B cell (primary cell): ENCODE data around the gene RPS6KL1. TPM values are rescaled to one million over a fixed set of nuclear protein-coding genes. Genes with fewer than 3 reads are reported as not detected.

Experiments
- ATAC-seq: fragments of 200-7000 bp; cut with Tn5 transposase; one replicate; pipeline ENCODE4 v1.10.0; 2021; ENCODE audit warnings: low read depth, mild to moderate bottlenecking, moderate number of reproducible peaks, moderate library complexity
- CTCF ChIA-PET: fragments of 350-600 bp; sonication (Branson Sonifier 250); formaldehyde crosslinking; loops from one replicate; lab custom pipeline; 2021; ENCODE audit warnings: antibody characterized with exemption, inconsistent platforms; lab: Charles Lee
- POLR2A ChIA-PET: fragments of 350-600 bp; sonication (Branson Sonifier 250); formaldehyde crosslinking; loops from one replicate; lab custom pipeline; 2021; ENCODE audit warnings: antibody characterized with exemption; lab: Charles Lee
- DNase-seq: peaks from one replicate; pipeline ENCODE4 v3.0.0; 2013
- H2AFZ ChIP-seq: 2 replicates; pipeline ENCODE4 v1.6.1; 2012; ENCODE audit warnings: mild to moderate bottlenecking, low read depth, low read length; ENCODE audit not compliant: insufficient read depth, poor library complexity, severe bottlenecking
- H3K27ac ChIP-seq, 2 donors: 1 replicate in 1 of 2; 2 replicates in 1 of 2; pipeline ENCODE4 v1.5.1; 2012 to 2013; ENCODE audit warnings: low read length in 2 of 2, mild to moderate bottlenecking in 2 of 2, moderate library complexity in 1 of 2
- H3K27me3 ChIP-seq, 4 experiments: fragments of 200-600 bp in 1 of 4; sonication (generic) in 1 of 4; replicated peaks in 1 of 4; 1 replicate in 2 of 4; 2 replicates in 2 of 4; pipeline versions ENCODE4 v1.6.1 to v1.7.0; 2013 to 2016; ENCODE audit warnings: low read length in 3 of 4, mild to moderate bottlenecking in 2 of 4, mixed read lengths in 1 of 4, moderate library complexity in 1 of 4; ENCODE audit not compliant: insufficient read depth in 4 of 4, control insufficient read depth in 3 of 4; ENCODE audit errors: control extremely low read depth in 1 of 4
- H3K36me3 ChIP-seq, 2 experiments: replicated peaks in 1 of 2; 1 replicate in 1 of 2; 2 replicates in 1 of 2; pipeline versions ENCODE4 v1.6.1 to v1.7.1; 2013; ENCODE audit warnings: low read length in 1 of 2; ENCODE audit not compliant: insufficient read depth in 2 of 2, control insufficient read depth in 1 of 2; ENCODE audit errors: control extremely low read depth in 1 of 2, extremely low read depth in 1 of 2
- H3K4me1 ChIP-seq, 2 donors: fragments of 200-600 bp in 1 of 2; sonication (generic) in 1 of 2; 1 replicate in 1 of 2; 2 replicates in 1 of 2; pipeline versions ENCODE4 v1.5.1 to v1.6.1; 2013 to 2017; ENCODE audit warnings: low read length in 2 of 2; ENCODE audit not compliant: control insufficient read depth in 2 of 2, insufficient read depth in 2 of 2
- H3K4me2 ChIP-seq: replicated peaks from 2 replicates; pipeline ENCODE3; 2012; ENCODE audit warnings: mild to moderate bottlenecking, low read depth, low read length; ENCODE audit not compliant: poor library complexity, severe bottlenecking
- H3K4me3 ChIP-seq, 5 experiments: fragments of 200-600 bp in 1 of 5; sonication (generic) in 1 of 5; 1 replicate in 3 of 5; 2 replicates in 2 of 5; pipeline versions ENCODE4 v1.5.1 to v1.7.0; 2011 to 2016; ENCODE audit warnings: low read length in 4 of 5, mild to moderate bottlenecking in 4 of 5, low read depth in 2 of 5, control low read depth in 1 of 5, moderate library complexity in 1 of 5; ENCODE audit not compliant: insufficient read depth in 1 of 5; ENCODE audit errors: control extremely low read depth in 1 of 5, extremely low read depth in 1 of 5
- H3K79me2 ChIP-seq: fragments of 200-600 bp; sonication (generic); one replicate; pipeline ENCODE4 v1.6.0; 2016; ENCODE audit warnings: low read length; ENCODE audit not compliant: control insufficient read depth, insufficient read depth
- H3K9ac ChIP-seq: fragments of 200-600 bp; sonication (generic); 2 replicates; pipeline ENCODE4 v1.6.1; 2017; ENCODE audit warnings: mild to moderate bottlenecking, low read length, moderate library complexity
- H3K9me3 ChIP-seq, 3 donors: one replicate each; pipeline versions ENCODE4 v1.6.1 to v1.7.1; 2013; ENCODE audit warnings: low read length in 2 of 3; ENCODE audit not compliant: control insufficient read depth in 2 of 3, insufficient read depth in 1 of 3; ENCODE audit errors: control extremely low read depth in 1 of 3
- H4K20me1 ChIP-seq: 2 replicates; pipeline ENCODE4 v1.6.0; 2012; ENCODE audit warnings: mild to moderate bottlenecking, low read length; ENCODE audit not compliant: insufficient read depth, control insufficient read depth, poor library complexity, severe bottlenecking
- H3K27ac Mint-ChIP-seq: one replicate; pipeline ENCODE4 v1.8.0; 2021; ENCODE audit warnings: mixed read lengths
- H3K27me3 Mint-ChIP-seq: one replicate; pipeline ENCODE4 v1.8.0; 2021; ENCODE audit warnings: mixed read lengths
- H3K4me1 Mint-ChIP-seq: one replicate; pipeline ENCODE4 v1.8.0; 2021; ENCODE audit warnings: mixed read lengths
- H3K4me3 Mint-ChIP-seq: one replicate; pipeline ENCODE4 v1.8.0; 2021; ENCODE audit warnings: mixed read lengths
- H3K9me3 Mint-ChIP-seq: one replicate; pipeline ENCODE4 v1.8.0; 2022; ENCODE audit warnings: mixed read lengths; ENCODE audit not compliant: insufficient read depth
- EZH2 ChIP-seq: IDR thresholded peaks from 2 replicates; pipeline ENCODE4 v1.6.1; 2012; ENCODE audit warnings: borderline replicate concordance, low read depth, mild to moderate bottlenecking, moderate library complexity, low read length; ENCODE audit not compliant: insufficient read depth, poor library complexity, severe bottlenecking
- WGBS: methylation state at CpG from one replicate; pipeline ENCODE4 v1.1.5; 2013; ENCODE audit warnings: missing lambda C conversion rate; ENCODE audit not compliant: insufficient coverage; 5-methylcytosine and 5-hydroxymethylcytosine counted together
- intact Hi-C: fragments of 100-400 bp; cut with micrococcal nuclease; formaldehyde crosslinking; loops from one replicate; pipeline ENCODE4 v1.10.0; 2022
- polyA plus RNA-seq: library from polyadenylated mRNA; depleted of rRNA; stranded (reverse); fragments of >200 nt; gene quantifications from 2 replicates; pipeline ENCODE4 v1.2.3, GENCODE V29; 2012
- total RNA-seq, 2 donors: library from RNA; stranded (reverse); fragments of 120-200 nt in 1 of 2; gene quantifications; 1 replicate in 1 of 2; 2 replicates in 1 of 2; pipeline versions ENCODE4 v1.2.3 to v1.2.4, GENCODE V29; 2013 to 2022
- TF ChIP-seq, protein P1 (sequence below): fragments of 200-600 bp; IDR thresholded peaks from one replicate; pipeline ENCODE4 v1.8.0; 2022; ENCODE audit warnings: antibody characterized with exemption, mild to moderate bottlenecking

Gene RPS6KL1
- total and polyA plus RNA-seq, 2 donors (not counting 1 experiment from before 2014, with no cell fraction given) = 3.4 to 4.4 TPM

DNA sequence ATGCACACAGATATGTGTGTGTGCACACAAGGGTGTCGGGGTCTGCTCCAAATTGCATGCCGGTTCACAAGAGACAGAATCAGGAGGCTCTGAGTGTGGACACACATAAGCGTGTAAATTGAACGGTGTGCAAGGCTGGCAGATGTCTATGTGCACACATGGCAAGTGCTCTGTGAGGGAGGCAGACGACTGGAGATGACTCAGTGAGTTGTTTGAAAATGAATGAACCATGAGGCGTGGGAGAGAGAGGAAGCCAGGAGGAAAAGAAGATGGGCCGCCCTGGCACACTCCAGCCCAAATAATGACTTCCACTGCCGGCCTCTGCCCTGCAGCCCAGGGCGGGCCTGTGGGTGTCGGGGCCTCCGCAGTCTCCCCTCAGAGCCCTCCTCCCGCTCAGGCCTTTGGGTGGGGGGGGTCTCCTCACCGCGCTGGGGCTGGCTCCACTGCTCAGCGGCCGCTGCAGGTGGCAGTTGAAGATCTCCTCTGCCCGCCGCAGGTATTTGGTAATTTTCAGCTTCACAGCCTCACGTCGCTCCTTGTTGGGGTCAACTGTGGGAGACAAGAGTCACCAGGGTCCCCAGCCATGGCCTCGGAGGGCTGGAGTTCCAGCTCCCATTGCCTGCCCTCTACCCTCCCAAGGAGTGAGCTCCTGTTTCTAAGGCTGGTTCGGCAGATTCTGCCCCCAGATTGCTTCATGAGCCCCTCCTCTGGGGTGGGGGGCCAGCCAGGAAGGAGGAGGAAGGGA is 3.5 kb downstream of the RPS6KL1 start:
- WGBS = 93% methylated on average over 19 of the region's 22 CpGs
- no peak overlapping the region for H2AFZ ChIP-seq
- Mint-ChIP-seq H3K27ac (no peak overlapping the region), H3K27me3 (no peaks in the 10 kb centered on the region), H3K4me3 (no peak overlapping the region), H3K9me3 (no peaks in the 10 kb centered on the region), H3K4me1 (peaks cover 4% of the 10 kb centered on the region)
- ATAC-seq (no peak), DNase-seq (no peak)
- no peak overlapping the region for H3K4me2 ChIP-seq
- no peaks in the 10 kb centered on the region for H4K20me1 ChIP-seq
- H3K9me3 ChIP-seq = no peaks in the 10 kb centered on the region
- TF ChIP-seq, protein P1, sequence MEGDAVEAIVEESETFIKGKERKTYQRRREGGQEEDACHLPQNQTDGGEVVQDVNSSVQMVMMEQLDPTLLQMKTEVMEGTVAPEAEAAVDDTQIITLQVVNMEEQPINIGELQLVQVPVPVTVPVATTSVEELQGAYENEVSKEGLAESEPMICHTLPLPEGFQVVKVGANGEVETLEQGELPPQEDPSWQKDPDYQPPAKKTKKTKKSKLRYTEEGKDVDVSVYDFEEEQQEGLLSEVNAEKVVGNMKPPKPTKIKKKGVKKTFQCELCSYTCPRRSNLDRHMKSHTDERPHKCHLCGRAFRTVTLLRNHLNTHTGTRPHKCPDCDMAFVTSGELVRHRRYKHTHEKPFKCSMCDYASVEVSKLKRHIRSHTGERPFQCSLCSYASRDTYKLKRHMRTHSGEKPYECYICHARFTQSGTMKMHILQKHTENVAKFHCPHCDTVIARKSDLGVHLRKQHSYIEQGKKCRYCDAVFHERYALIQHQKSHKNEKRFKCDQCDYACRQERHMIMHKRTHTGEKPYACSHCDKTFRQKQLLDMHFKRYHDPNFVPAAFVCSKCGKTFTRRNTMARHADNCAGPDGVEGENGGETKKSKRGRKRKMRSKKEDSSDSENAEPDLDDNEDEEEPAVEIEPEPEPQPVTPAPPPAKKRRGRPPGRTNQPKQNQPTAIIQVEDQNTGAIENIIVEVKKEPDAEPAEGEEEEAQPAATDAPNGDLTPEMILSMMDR = no peak
- TF ChIP-seq EZH2 = no peak
- H3K79me2 ChIP-seq = no peaks in the 10 kb centered on the region
- H3K27ac ChIP-seq = no peak overlapping the region
- intact Hi-C loops = no loop called here
- no peaks in the 10 kb centered on the region for H3K36me3 ChIP-seq
- POLR2A ChIA-PET = no interaction called here
- CTCF ChIA-PET = interaction anchor here (2.0 to 2.4 kb wide), 2 partner anchors 13 to 169 kb away, joined by 6 to 10 read pairs; no protein-coding TSS in a partner anchor
- H3K4me3 ChIP-seq = no peak overlapping the region
- no peaks in the 10 kb centered on the region for H3K27me3 ChIP-seq
- no peak overlapping the region for H3K9ac ChIP-seq
- peaks cover 4 to 13% of the 10 kb centered on the region in 2 donors for H3K4me1 ChIP-seq

DNA sequence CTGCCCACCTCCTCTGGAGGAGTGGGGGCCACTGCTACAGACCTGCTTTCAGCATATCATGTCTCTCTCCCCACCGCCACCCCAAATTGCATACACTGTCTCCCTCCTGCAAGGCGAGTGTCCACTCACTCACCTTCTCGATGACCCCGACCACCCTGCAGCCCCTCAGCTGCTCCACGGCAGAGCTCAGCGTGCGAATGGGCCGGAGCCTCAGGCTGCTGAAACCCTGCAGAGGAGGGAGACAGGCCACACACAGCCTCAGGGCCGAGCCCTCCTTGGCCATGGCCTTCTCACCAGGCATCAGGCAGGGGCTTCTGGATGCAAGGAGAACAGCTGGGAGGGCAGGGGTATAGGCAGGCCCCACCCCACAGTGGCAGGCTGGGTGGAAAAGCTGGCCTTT is 4.7 kb downstream of the RPS6KL1 start:
- H3K4me1 ChIP-seq = peaks cover under 1 to 9% of the 10 kb centered on the region in 2 donors
- no peak for ATAC-seq
- no peak overlapping the region for H3K27ac Mint-ChIP-seq
- CTCF ChIA-PET = no interaction called here
- no peaks in the 10 kb centered on the region for H3K9me3 ChIP-seq
- WGBS = 94% methylated on average over 9 of the region's 9 CpGs
- no peak overlapping the region for H2AFZ ChIP-seq
- H3K27me3 ChIP-seq = no peaks in the 10 kb centered on the region
- H3K9ac ChIP-seq = no peak overlapping the region
- H3K9me3 Mint-ChIP-seq = no peaks in the 10 kb centered on the region
- TF ChIP-seq EZH2 = no peak
- no peak for DNase-seq
- H3K27me3 Mint-ChIP-seq = no peaks in the 10 kb centered on the region
- no peak overlapping the region for H3K4me3 ChIP-seq
- H3K4me2 ChIP-seq = no peak overlapping the region
- intact Hi-C loops = no loop called here
- POLR2A ChIA-PET = no interaction called here
- H3K79me2 ChIP-seq = no peaks in the 10 kb centered on the region
- no peaks in the 10 kb centered on the region for H3K36me3 ChIP-seq
- no peaks in the 10 kb centered on the region for H3K4me1 Mint-ChIP-seq
- no peak overlapping the region for H3K27ac ChIP-seq
- no peak overlapping the region for H3K4me3 Mint-ChIP-seq
- H4K20me1 ChIP-seq = no peaks in the 10 kb centered on the region
